ENCODE results near the gene SUSD1.

- TF ChIP-seq CTCF (conservative IDR thresholded peaks at IDR 0.05; ENCODE audit: low read length) = no peak
- no peak for TF ChIP-seq EZH2phosphoT487 (IDR thresholded peaks at IDR 0.05; ENCODE audit: borderline replicate concordance, low read depth, low read length)
Measured at GRCh38 chr9:112118009-112118408, 57.1 kb downstream of the SUSD1 start.
